AG09319 (cell line): ENCODE data around the gene SLIT3.
A peak's percentile ranks its signal among the peaks of the same experiment; 100 is the strongest.

Experiments used
- DNase-seq: peaks from one replicate; pipeline ENCODE4 v3.0.0-alpha.2; 2010; ENCODE audit warnings: low read depth; ENCODE audit errors: extremely low read depth
- TF ChIP-seq, protein P1 (sequence below): IDR thresholded peaks from 2 replicates; pipeline ENCODE4 v1.5.1; 2011; ENCODE audit warnings: low read depth, mild to moderate bottlenecking, inconsistent platforms, low read length, moderate library complexity

SLIT3 gene

DNA sequence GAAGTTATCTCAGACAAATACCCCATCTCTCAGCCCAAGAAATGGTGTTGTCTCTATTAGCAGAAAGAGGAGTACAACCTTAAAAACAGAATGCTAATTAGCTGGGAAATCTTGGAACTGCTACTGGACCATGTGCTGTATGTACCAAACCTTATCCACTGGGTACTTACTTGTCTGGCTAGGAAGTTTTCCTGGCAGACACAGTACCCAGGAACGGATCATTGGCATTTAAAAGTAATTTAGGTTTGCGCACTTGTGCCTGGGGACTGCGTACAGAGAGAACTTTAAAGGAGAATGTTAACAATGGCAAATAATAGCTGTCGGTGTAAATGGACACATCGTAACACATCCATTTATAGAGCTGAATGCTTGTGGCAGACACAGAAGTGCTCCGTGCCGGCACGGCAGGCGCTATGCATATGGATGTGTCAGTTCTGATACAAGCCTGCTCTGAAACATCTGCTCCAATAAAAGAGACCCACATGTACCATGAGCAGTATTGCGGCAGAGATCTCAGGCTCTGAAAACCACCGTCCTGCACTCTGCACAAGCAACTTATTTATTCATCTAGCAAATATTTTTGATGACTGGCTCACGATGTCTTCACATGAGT lies 431.2 kb downstream of the SLIT3 start:
- no peak for DNase-seq
- TF ChIP-seq, protein P1, sequence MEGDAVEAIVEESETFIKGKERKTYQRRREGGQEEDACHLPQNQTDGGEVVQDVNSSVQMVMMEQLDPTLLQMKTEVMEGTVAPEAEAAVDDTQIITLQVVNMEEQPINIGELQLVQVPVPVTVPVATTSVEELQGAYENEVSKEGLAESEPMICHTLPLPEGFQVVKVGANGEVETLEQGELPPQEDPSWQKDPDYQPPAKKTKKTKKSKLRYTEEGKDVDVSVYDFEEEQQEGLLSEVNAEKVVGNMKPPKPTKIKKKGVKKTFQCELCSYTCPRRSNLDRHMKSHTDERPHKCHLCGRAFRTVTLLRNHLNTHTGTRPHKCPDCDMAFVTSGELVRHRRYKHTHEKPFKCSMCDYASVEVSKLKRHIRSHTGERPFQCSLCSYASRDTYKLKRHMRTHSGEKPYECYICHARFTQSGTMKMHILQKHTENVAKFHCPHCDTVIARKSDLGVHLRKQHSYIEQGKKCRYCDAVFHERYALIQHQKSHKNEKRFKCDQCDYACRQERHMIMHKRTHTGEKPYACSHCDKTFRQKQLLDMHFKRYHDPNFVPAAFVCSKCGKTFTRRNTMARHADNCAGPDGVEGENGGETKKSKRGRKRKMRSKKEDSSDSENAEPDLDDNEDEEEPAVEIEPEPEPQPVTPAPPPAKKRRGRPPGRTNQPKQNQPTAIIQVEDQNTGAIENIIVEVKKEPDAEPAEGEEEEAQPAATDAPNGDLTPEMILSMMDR, result no peak

DNA sequence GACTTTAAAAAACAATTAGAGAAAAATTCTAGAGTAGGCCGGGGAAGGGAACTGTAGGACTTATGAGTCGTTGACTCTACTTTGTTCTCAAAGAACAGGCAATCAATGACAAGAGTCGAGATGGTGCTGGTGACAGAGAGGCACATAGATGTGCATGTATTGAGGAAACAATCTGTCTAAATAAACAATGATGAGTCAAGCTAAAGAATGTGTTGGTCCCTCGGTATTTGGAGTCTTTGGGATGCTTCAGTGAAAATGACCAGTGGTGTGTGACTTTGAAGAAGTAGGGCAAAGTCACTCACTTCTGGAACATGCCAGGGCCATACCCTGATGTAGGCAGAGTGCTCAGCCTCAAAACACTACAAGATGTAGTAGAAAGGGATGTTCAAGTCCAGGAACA lies 433.7 kb downstream of the SLIT3 start:
- TF ChIP-seq, protein P1, result no peak
- DNase-seq, result no peak

DNA sequence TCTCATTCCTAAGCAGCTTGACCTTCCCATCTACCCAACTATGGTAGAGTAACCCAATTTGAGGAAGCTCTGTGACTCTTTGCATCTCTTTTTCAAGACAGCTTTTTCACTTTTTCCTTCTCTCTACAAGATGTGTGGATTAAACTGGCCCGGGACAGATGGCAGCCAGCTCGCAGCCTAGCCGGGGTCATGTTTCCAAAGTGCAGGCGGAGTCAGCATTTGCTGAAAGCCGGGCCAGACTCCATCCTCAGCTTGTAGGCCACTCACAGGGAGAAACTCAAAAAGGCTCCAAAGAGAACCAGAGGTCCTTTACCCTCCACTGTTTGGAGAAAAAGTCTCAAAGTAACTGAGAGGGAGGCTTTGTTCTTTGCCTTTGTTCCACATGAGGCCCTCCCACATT lies 435.0 kb downstream of the SLIT3 start:
- TF ChIP-seq, protein P1, result no peak
- DNase-seq, result peak; percentile 14

DNA sequence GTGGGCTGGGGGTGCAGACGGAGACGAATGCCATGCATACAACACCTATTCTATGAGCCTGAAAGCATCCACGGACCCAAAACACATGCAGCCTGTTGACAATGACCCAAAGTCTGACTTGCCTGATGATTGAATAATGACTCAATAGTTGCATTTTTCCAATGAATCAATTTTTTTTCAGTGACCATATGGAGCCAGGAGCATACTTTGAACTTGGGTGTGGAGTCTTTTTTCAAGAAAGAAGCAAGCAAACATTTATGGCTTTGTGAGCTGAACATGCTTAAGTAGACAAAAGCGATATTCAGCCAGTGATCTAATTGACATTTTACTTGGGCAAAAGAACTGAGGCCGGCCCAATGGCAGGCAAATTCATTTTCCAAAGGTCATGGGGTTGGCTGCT lies 437.9 kb downstream of the SLIT3 start:
- TF ChIP-seq, protein P1, result no peak
- no peak for DNase-seq

DNA sequence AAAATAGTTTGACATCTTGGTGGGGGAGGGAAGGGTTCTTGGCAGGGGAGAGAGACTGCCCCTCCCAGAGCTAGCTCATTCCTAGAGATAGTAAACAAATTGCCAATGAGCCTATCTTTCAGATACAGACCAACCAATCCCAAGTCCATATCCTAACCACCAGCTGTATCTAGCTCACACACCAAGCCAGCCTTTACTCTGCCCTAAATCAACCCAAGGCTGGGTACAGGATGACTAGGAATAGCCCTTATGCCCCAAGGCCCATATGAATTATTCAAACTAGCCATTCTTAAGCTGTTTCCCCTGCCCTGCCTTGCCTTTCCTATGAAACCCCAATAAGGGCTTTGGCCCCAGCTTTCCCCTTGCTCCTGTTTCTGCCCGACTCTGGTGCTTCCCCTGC lies 440.4 kb downstream of the SLIT3 start:
- TF ChIP-seq, protein P1, result no peak
- DNase-seq, result no peak

DNA sequence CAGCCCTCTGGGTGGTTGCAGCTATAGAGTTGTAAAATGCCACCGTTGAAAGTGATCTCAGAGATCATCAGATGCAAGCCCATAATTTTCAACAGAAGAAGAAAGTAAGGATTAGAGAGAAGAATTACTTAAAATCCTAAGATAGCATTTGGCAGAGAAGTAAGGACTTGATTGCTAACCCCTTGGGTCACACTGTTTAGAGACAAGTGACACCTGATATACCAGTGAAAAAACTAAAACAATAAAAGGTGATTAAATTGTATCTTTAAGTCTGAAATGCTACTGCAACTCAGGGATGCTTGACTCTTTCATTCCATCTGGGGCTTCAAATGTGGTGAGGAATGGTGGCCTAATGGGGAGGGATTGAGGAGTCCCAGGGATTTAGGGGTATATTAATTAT lies 440.9 kb downstream of the SLIT3 start:
- TF ChIP-seq, protein P1, result no peak
- DNase-seq, result no peak

DNA sequence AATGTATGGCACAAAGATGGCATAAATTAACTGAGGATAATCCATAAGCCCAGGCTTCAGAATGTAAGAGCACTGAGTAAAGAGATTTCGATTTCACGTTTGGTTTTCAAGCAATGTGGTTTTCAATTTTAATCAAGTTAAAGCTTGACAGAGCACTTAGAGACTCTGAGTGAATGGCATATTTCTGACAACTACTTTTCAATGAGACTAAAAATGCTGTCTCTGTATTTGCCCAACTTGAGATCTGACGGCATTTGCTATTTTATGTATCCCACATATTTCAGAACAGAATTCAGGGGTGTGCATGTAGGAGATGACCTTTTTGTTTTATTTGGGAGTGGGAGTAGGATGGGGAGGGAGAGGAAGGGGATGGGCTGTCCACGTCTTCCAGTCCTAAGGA lies 441.5 kb downstream of the SLIT3 start:
- TF ChIP-seq, protein P1, result no peak
- DNase-seq, result no peak
